Coronary artery (tissue), 2 donors: ENCODE data around the gene PCDH9.

Source experiments
- DNase-seq: peaks from one replicate; pipeline ENCODE4 v3.0.0-alpha.2; 2017; ENCODE audit warnings: low spot score
- H3K27ac ChIP-seq, 2 donors: fragments of 200-600 bp; sonication (generic); one replicate each; pipeline ENCODE4 v1.5.1; 2016 to 2019
- H3K4me3 ChIP-seq: fragments of 200-600 bp; sonication (generic); 2 replicates; pipeline ENCODE4 v1.5.1; 2016; ENCODE audit warnings: mild to moderate bottlenecking, moderate library complexity
- CTCF ChIP-seq: fragments of 200-600 bp; sonication (generic); IDR thresholded peaks from one replicate; pipeline ENCODE4 v1.5.1; 2019; ENCODE audit warnings: antibody characterized with exemption

PCDH9 gene

GRCh38 chr13:66414066-66414800 is 815.9 kb downstream of the PCDH9 start:
- H3K4me3 ChIP-seq, result no peak overlapping the region
- no peak for TF ChIP-seq CTCF
- no peak overlapping the region for H3K27ac ChIP-seq
- DNase-seq, result no peak

GRCh38 chr13:66410314-66410713 is 819.8 kb downstream of the PCDH9 start:
- H3K4me3 ChIP-seq, result no peak overlapping the region
- H3K27ac ChIP-seq, result no peak overlapping the region
- no peak for DNase-seq
- TF ChIP-seq CTCF, result no peak

- TF ChIP-seq CTCF, result no peak
- Histone ChIP-seq H3K27ac (no peak overlapping the region), H3K4me3 (no peak overlapping the region)
- no peak for DNase-seq
These were observed 820.6 kb downstream of the PCDH9 start for GRCh38 chr13:66409542-66409941.

- Histone ChIP-seq H3K27ac (no peak overlapping the region), H3K4me3 (no peak overlapping the region)
- DNase-seq, result no peak
- TF ChIP-seq CTCF, result no peak
These were observed 823.0 kb downstream of the PCDH9 start for GRCh38 chr13:66407128-66407527.

GRCh38 chr13:66405908-66406802 is 824.0 kb downstream of the PCDH9 start:
- Histone ChIP-seq H3K27ac (no peak overlapping the region), H3K4me3 (no peak overlapping the region)
- DNase-seq, result no peak
- TF ChIP-seq CTCF, result no peak

GRCh38 chr13:66402546-66402945 is 827.6 kb downstream of the PCDH9 start:
- TF ChIP-seq CTCF, result no peak
- no peak for DNase-seq
- Histone ChIP-seq H3K4me3 (no peak overlapping the region), H3K27ac (no peak overlapping the region)
